ENCODE results near the gene OR2V1.
"Not testable (repeated sequence)": the region's sequence is repeated elsewhere in the genome, so short reads cannot be mapped to it uniquely, and the experiment has no call there.

The OR2V1 gene

GRCh38 chr5:181105391-181106025 lies 25.5 kb downstream of the OR2V1 start:
- H3K9me3 Mint-ChIP-seq = peaks cover 2% of the 10 kb centered on the region
- H3K4me1 Mint-ChIP-seq = peaks cover 20% of the 10 kb centered on the region
- no peak overlapping the region for H3K4me3 Mint-ChIP-seq
- ATAC-seq = peak; percentile 43
- no peak overlapping the region for H3K27ac Mint-ChIP-seq
- H3K27me3 Mint-ChIP-seq = peaks cover 74% of the 10 kb centered on the region
- peaks cover 5% of the 10 kb centered on the region for H3K36me3 Mint-ChIP-seq

- not testable (repeated sequence) for H3K4me3 Mint-ChIP-seq, ATAC-seq, H3K9me3 Mint-ChIP-seq, H3K27ac Mint-ChIP-seq, H3K36me3 Mint-ChIP-seq
- Mint-ChIP-seq H3K4me1 (peaks cover 20% of the 10 kb centered on the region), H3K27me3 (peaks cover 74% of the 10 kb centered on the region)
Observed at GRCh38 chr5:181104606-181105390, 26.2 kb downstream of the OR2V1 start.

- Mint-ChIP-seq H3K27me3 (peaks cover 74% of the 10 kb centered on the region), H3K4me1 (peaks cover 20% of the 10 kb centered on the region), H3K4me3 (peak overlapping the region; percentile 60)
- not testable (repeated sequence) for H3K36me3 Mint-ChIP-seq, ATAC-seq, H3K9me3 Mint-ChIP-seq, H3K27ac Mint-ChIP-seq
Observed at GRCh38 chr5:181104259-181104568, 26.8 kb downstream of the OR2V1 start.

GRCh38 chr5:181101930-181102674 lies 28.9 kb downstream of the OR2V1 start:
- H3K4me1 Mint-ChIP-seq = peaks cover 20% of the 10 kb centered on the region
- not testable (repeated sequence) for H3K4me3 Mint-ChIP-seq, ATAC-seq, H3K36me3 Mint-ChIP-seq, H3K27ac Mint-ChIP-seq, H3K9me3 Mint-ChIP-seq
- peaks cover 57% of the 10 kb centered on the region for H3K27me3 Mint-ChIP-seq

- Mint-ChIP-seq H3K4me1 (peaks cover 20% of the 10 kb centered on the region), H3K27me3 (peaks cover 49% of the 10 kb centered on the region)
- H3K27ac Mint-ChIP-seq, H3K4me3 Mint-ChIP-seq, H3K9me3 Mint-ChIP-seq, H3K36me3 Mint-ChIP-seq: not testable (repeated sequence)
- ATAC-seq = peak; percentile 35
Observed at GRCh38 chr5:181101030-181101641, 29.8 kb downstream of the OR2V1 start.

GRCh38 chr5:181100121-181100875 lies 30.7 kb downstream of the OR2V1 start:
- Mint-ChIP-seq H3K27ac (no peak overlapping the region), H3K36me3 (peaks cover 5% of the 10 kb centered on the region)

GRCh38 chr5:181099602-181100086 lies 31.3 kb downstream of the OR2V1 start:
- H3K27ac Mint-ChIP-seq = no peak overlapping the region
- no peak overlapping the region for H3K4me3 Mint-ChIP-seq
- peaks cover 5% of the 10 kb centered on the region for H3K36me3 Mint-ChIP-seq
- ATAC-seq = no peak
- H3K27me3 Mint-ChIP-seq = peaks cover 34% of the 10 kb centered on the region
- H3K9me3 Mint-ChIP-seq = peaks cover 2% of the 10 kb centered on the region
- H3K4me1 Mint-ChIP-seq = peaks cover 9% of the 10 kb centered on the region

More at GRCh38 chr5:181100121-181100875, 30.7 kb downstream of the OR2V1 start:
- no peak for ATAC-seq
- peaks cover 2% of the 10 kb centered on the region for H3K9me3 Mint-ChIP-seq
- H3K4me1 Mint-ChIP-seq = peaks cover 11% of the 10 kb centered on the region
- H3K27me3 Mint-ChIP-seq = peaks cover 41% of the 10 kb centered on the region
- H3K4me3 Mint-ChIP-seq = no peak overlapping the region

- Mint-ChIP-seq H3K4me1 (peaks cover 2% of the 10 kb centered on the region), H3K36me3 (peaks cover 1% of the 10 kb centered on the region), H3K27me3 (peaks cover 28% of the 10 kb centered on the region), H3K27ac (no peak overlapping the region), H3K4me3 (no peak overlapping the region), H3K9me3 (no peaks in the 10 kb centered on the region)
- ATAC-seq = no peak
Observed at GRCh38 chr5:181098762-181099601, 32.0 kb downstream of the OR2V1 start.

- peak; percentile 53 for ATAC-seq
- H3K9me3 Mint-ChIP-seq, H3K4me1 Mint-ChIP-seq, H3K4me3 Mint-ChIP-seq, H3K27ac Mint-ChIP-seq, H3K36me3 Mint-ChIP-seq: not testable (repeated sequence)
- H3K27me3 Mint-ChIP-seq = peaks cover 18% of the 10 kb centered on the region
Observed at GRCh38 chr5:181097759-181098491, 33.0 kb downstream of the OR2V1 start.

GRCh38 chr5:181097383-181097753 lies 33.6 kb downstream of the OR2V1 start:
- ATAC-seq, H3K4me1 Mint-ChIP-seq, H3K36me3 Mint-ChIP-seq, H3K9me3 Mint-ChIP-seq, H3K4me3 Mint-ChIP-seq, H3K27ac Mint-ChIP-seq: not testable (repeated sequence)
- peaks cover 23% of the 10 kb centered on the region for H3K27me3 Mint-ChIP-seq

GRCh38 chr5:181096721-181097382 lies 34.1 kb downstream of the OR2V1 start:
- not testable (repeated sequence) for H3K9me3 Mint-ChIP-seq, H3K27ac Mint-ChIP-seq, H3K36me3 Mint-ChIP-seq, H3K4me1 Mint-ChIP-seq, H3K4me3 Mint-ChIP-seq, ATAC-seq
- peaks cover 27% of the 10 kb centered on the region for H3K27me3 Mint-ChIP-seq

GRCh38 chr5:181095162-181095561 lies 35.8 kb downstream of the OR2V1 start:
- not testable (repeated sequence) for ATAC-seq, H3K9me3 Mint-ChIP-seq, H3K4me1 Mint-ChIP-seq, H3K4me3 Mint-ChIP-seq, H3K27ac Mint-ChIP-seq, H3K36me3 Mint-ChIP-seq
- peaks cover 23% of the 10 kb centered on the region for H3K27me3 Mint-ChIP-seq

- Mint-ChIP-seq H3K9me3 (no peaks in the 10 kb centered on the region), H3K36me3 (no peaks in the 10 kb centered on the region), H3K27me3 (peaks cover 10% of the 10 kb centered on the region), H3K4me3 (no peak overlapping the region), H3K4me1 (no peaks in the 10 kb centered on the region), H3K27ac (no peak overlapping the region)
- ATAC-seq = no peak
Observed at GRCh38 chr5:181092428-181092827, 38.5 kb downstream of the OR2V1 start.

Measured in stimulated activated memory B cell treated with anti-CD40 and anti-IgM and Interleukin-4, amounts not matched to agents 10 μg/mL and 1 μg/mL and 100 μg/mL, for 72 hours (primary cell).